Renal pelvis (tissue), 4 donors: ENCODE measurements around the gene GTSF1L. TPM values are rescaled to one million over a fixed set of nuclear protein-coding genes. Genes with fewer than 3 reads are reported as not detected.

Source experiments
- DNase-seq: peaks from one replicate; pipeline ENCODE4 v3.0.0-alpha.2; 2013
- polyA plus RNA-seq, 3 donors: library from polyadenylated mRNA; unstranded; fragments of 120-200 nt; gene quantifications; one replicate each; pipeline ENCODE4 v1.2.1, GENCODE V29; 2013; ENCODE audit not compliant: insufficient read length in 3 of 3

Gene GTSF1L
- polyA plus RNA-seq, 3 donors = not detected

GRCh38 chr20:43716757-43717615 is 9.8 kb downstream of the GTSF1L start:
- DNase-seq = no peak

- DNase-seq = no peak
Observed at GRCh38 chr20:43716123-43716522, 10.7 kb downstream of the GTSF1L start.

- DNase-seq = no peak
Observed at GRCh38 chr20:43715511-43715910, 11.3 kb downstream of the GTSF1L start.

GRCh38 chr20:43715044-43715443 is 11.8 kb downstream of the GTSF1L start:
- DNase-seq = no peak

- no peak for DNase-seq
Observed at GRCh38 chr20:43711098-43711654, 15.6 kb downstream of the GTSF1L start.

- no peak for DNase-seq
Observed at GRCh38 chr20:43710370-43711044, 16.3 kb downstream of the GTSF1L start.

- no peak for DNase-seq
Observed at GRCh38 chr20:43702502-43702901, 24.3 kb downstream of the GTSF1L start.

- no peak for DNase-seq
Observed at GRCh38 chr20:43700627-43701026, 26.2 kb downstream of the GTSF1L start.

GRCh38 chr20:43699941-43700565 is 26.7 kb downstream of the GTSF1L start:
- DNase-seq = no peak

GRCh38 chr20:43695571-43695970 is 31.2 kb downstream of the GTSF1L start:
- DNase-seq = no peak

- no peak for DNase-seq
Observed at GRCh38 chr20:43694763-43695162, 32.0 kb downstream of the GTSF1L start.

GRCh38 chr20:43691928-43692524 is 34.8 kb downstream of the GTSF1L start:
- DNase-seq = no peak

- DNase-seq = no peak
Observed at GRCh38 chr20:43690943-43691598, 35.7 kb downstream of the GTSF1L start.

GRCh38 chr20:43689165-43689564 is 37.6 kb downstream of the GTSF1L start:
- DNase-seq = no peak

- DNase-seq = no peak
Observed at GRCh38 chr20:43686820-43687219, 40.0 kb downstream of the GTSF1L start.

GRCh38 chr20:43682446-43682845 is 44.4 kb downstream of the GTSF1L start:
- no peak for DNase-seq

GRCh38 chr20:43681991-43682410 is 44.8 kb downstream of the GTSF1L start:
- DNase-seq = no peak

- DNase-seq = no peak
Observed at GRCh38 chr20:43681468-43681942, 45.3 kb downstream of the GTSF1L start.

GRCh38 chr20:43680981-43681380 is 45.8 kb downstream of the GTSF1L start:
- DNase-seq = no peak

- DNase-seq = no peak
Observed at GRCh38 chr20:43676368-43676767, 50.4 kb downstream of the GTSF1L start.
